Hippocampal formation (tissue), 2 donors: ENCODE measurements around the gene GNPDA2.
A peak's percentile ranks its signal among the peaks of the same experiment; 100 is the strongest.
"Not testable (repeated sequence)": the region's sequence is repeated elsewhere in the genome, so short reads cannot be mapped to it uniquely, and the experiment has no call there.

Experiments
- DNase-seq, 2 donors: peaks; one replicate each; lab custom pipeline; 2025; lab: John Stamatoyannopoulos, UW

GNPDA2 gene

GRCh38 chr4:44726038-44726871 lies at the start of gene GNPDA2:
TSS of gene GNPDA2 (minus strand) at chr4:44726556. CDS start at chr4:44722207, 4,349 bp downstream.
- peak; percentile 88 to 89 for DNase-seq

- no peak for DNase-seq
These were observed 46.0 kb upstream of the GNPDA2 start for GRCh38 chr4:44772340-44772739.

- no peak for DNase-seq
These were observed 45.4 kb upstream of the GNPDA2 start for GRCh38 chr4:44771789-44772188.

- DNase-seq, result no peak
These were observed 40.1 kb upstream of the GNPDA2 start for GRCh38 chr4:44766453-44766852.

GRCh38 chr4:44765116-44765515 lies 38.8 kb upstream of the GNPDA2 start:
- DNase-seq, result no peak

- DNase-seq, result no peak
These were observed 35.0 kb upstream of the GNPDA2 start for GRCh38 chr4:44761306-44761705.

- peak in 1 of 2 donors; percentile 54 for DNase-seq
These were observed 34.0 kb upstream of the GNPDA2 start for GRCh38 chr4:44760142-44760898.

- DNase-seq, result no peak
These were observed 30.2 kb upstream of the GNPDA2 start for GRCh38 chr4:44756559-44756958.

GRCh38 chr4:44740201-44740600 lies 13.8 kb upstream of the GNPDA2 start:
- no peak for DNase-seq

- no peak for DNase-seq
These were observed 12.3 kb upstream of the GNPDA2 start for GRCh38 chr4:44738615-44739014.

- no peak for DNase-seq
These were observed 10.5 kb upstream of the GNPDA2 start for GRCh38 chr4:44736900-44737299.

GRCh38 chr4:44728694-44729093 lies 2.3 kb upstream of the GNPDA2 start:
- not testable (repeated sequence) for DNase-seq

- no peak for DNase-seq
These were observed 1.1 kb upstream of the GNPDA2 start for GRCh38 chr4:44727471-44727870.

GRCh38 chr4:44725726-44726037 lies 674 bp downstream of the GNPDA2 start:
- peak in 1 of 2 donors; percentile 70 for DNase-seq

- no peak for DNase-seq
These were observed 1.2 kb downstream of the GNPDA2 start for GRCh38 chr4:44725166-44725565.

- no peak for DNase-seq
These were observed 4.4 kb downstream of the GNPDA2 start for GRCh38 chr4:44722001-44722400.

GRCh38 chr4:44720371-44720770 lies 6.0 kb downstream of the GNPDA2 start:
- no peak for DNase-seq

GRCh38 chr4:44716597-44716996 lies 9.8 kb downstream of the GNPDA2 start:
- DNase-seq, result no peak

- DNase-seq, result no peak
These were observed 13.2 kb downstream of the GNPDA2 start for GRCh38 chr4:44713125-44713524.

- DNase-seq, result no peak
These were observed 21.7 kb downstream of the GNPDA2 start for GRCh38 chr4:44704673-44705072.

- DNase-seq, result no peak
These were observed 25.3 kb downstream of the GNPDA2 start for GRCh38 chr4:44701037-44701436.

- DNase-seq, result no peak
These were observed 25.9 kb downstream of the GNPDA2 start for GRCh38 chr4:44700427-44700826.

- no peak for DNase-seq
These were observed 41.7 kb downstream of the GNPDA2 start for GRCh38 chr4:44684648-44685047.
